ENCODE data around the gene ARID5B.
A peak's percentile ranks its signal among the peaks of the same experiment; 100 is the strongest.

DNA sequence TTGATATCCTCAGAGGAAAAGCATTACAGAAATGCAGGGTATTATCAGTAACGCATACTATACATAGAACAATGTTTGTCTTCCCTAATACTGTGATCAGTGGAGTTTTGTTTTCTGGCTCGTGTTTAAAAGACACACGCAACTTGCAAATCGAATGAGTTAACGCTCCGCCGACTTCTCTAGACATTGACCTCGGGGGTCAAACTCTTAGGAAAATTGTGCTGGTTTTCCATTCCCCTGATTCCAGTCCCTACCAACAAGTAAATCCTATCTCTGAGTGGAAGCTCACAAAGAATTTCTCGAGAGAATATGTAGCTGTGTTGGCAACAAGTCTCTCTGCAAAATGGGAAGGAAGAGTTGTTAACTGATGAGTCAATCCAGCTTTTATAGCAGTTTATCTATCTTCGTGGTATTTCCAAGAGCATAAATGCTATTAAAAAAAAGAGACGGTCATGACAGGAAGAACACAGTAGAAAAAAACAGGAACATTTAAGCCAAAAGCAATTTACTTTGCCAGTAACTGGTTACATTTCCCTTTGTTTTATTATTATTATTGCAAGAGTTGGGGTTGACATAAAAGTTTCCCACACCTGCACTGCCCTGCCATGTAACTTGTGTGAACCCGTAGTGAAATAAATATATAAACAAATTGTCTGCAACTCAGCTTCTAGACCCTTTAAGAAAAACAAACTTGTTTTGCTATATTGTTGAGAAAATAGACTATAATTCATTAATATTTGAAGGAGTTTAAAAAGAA lies 144.4 kb downstream of the ARID5B start:
- TF ChIP-seq CTCF (IDR thresholded peaks at IDR 0.05) (no peak), EZH2phosphoT487 (IDR thresholded peaks at IDR 0.05; ENCODE audit: borderline replicate concordance, low read depth) (no peak), NRF1 (IDR thresholded peaks at IDR 0.05; ENCODE audit: low read depth, low read length) (no peak), CHD2 (IDR thresholded peaks at IDR 0.05; ENCODE audit: low read length, partially characterized antibody) (no peak), TAF1 (IDR thresholded peaks at IDR 0.05; ENCODE audit: borderline replicate concordance, low read depth, low read length) (peak; percentile 30; the same call in 1 of the 2 replicates), ZBTB33 (IDR thresholded peaks at IDR 0.05; ENCODE audit: borderline replicate concordance, low read depth) (peak; percentile 80; the same call in 1 of the 2 replicates), RCOR1 (IDR thresholded peaks at IDR 0.05; ENCODE audit: low read length) (no peak), FOXM1 (IDR thresholded peaks at IDR 0.05; ENCODE audit: low read depth) (peak; percentile 59; the same call in 1 of the 2 replicates), ELF1 (IDR thresholded peaks at IDR 0.05) (0 out of 2 replicates have a peak, but pooled peaks have one; percentile 18), SMC3 (IDR thresholded peaks at IDR 0.05; ENCODE audit: low read depth, low read length) (0 out of 2 replicates have a peak, but pooled peaks have one; percentile 13), TCF12 (IDR thresholded peaks at IDR 0.05) (peak; percentile 77), SIN3A (IDR thresholded peaks at IDR 0.05; ENCODE audit: borderline replicate concordance, low read depth, low read length) (no peak), RAD21 (IDR thresholded peaks at IDR 0.05; ENCODE audit: low read length) (no peak)
- TF ChIP-seq, protein P1, sequence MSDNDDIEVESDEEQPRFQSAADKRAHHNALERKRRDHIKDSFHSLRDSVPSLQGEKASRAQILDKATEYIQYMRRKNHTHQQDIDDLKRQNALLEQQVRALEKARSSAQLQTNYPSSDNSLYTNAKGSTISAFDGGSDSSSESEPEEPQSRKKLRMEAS (IDR thresholded peaks at IDR 0.05; ENCODE audit: low read depth): peak; percentile 53
